ENCODE measurements around the gene CRYGC.

- TF ChIP-seq, protein P1, sequence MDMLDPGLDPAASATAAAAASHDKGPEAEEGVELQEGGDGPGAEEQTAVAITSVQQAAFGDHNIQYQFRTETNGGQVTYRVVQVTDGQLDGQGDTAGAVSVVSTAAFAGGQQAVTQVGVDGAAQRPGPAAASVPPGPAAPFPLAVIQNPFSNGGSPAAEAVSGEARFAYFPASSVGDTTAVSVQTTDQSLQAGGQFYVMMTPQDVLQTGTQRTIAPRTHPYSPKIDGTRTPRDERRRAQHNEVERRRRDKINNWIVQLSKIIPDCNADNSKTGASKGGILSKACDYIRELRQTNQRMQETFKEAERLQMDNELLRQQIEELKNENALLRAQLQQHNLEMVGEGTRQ (IDR thresholded peaks at IDR 0.05; ENCODE audit: low read depth, low read length), result no peak
- TF ChIP-seq, protein P1 (CRISPR knock-in tag; IDR thresholded peaks at IDR 0.05; ENCODE audit: borderline replicate concordance), result no peak
- TF ChIP-seq KAT2B (IDR thresholded peaks at IDR 0.05; ENCODE audit: borderline replicate concordance, low read depth, low read length) (no peak), POLR2AphosphoS5 (IDR thresholded peaks at IDR 0.05; ENCODE audit: low read depth, low read length) (no peak)
Observed at GRCh38 chr2:208134928-208135586, 5.4 kb upstream of the CRYGC start.

Data from HepG2 (cell line).